Head of caudate nucleus (tissue), 42 donors: ENCODE data around the gene CLEC12A.
A peak's percentile ranks its signal among the peaks of the same experiment; 100 is the strongest.

ENCODE experiments used
- DNase-seq, 42 donors: peaks; one replicate each; pipeline versions ENCODE4 v3.0.0 to v3.0.0-alpha.2; 2020 to 2021; ENCODE audit warnings: mixed read lengths in 7 of 42
- intact Hi-C: fragments of 100-400 bp; cut with DNase I; formaldehyde crosslinking; loops from one replicate; pipeline ENCODE4 v1.15.0; 2022

Gene CLEC12A

GRCh38 chr12:10027311-10027710 is 56.1 kb downstream of the CLEC12A start:
- DNase-seq = no peak
- intact Hi-C loops = no loop called here

GRCh38 chr12:10027721-10028120 is 56.5 kb downstream of the CLEC12A start:
- peak in 4 of 42 donors; percentile 9 to 48 (median 15) for DNase-seq
- intact Hi-C loops = no loop called here

GRCh38 chr12:10030446-10030845 is 59.2 kb downstream of the CLEC12A start, which contains the start of gene CLEC9A:
CLEC9A (plus strand) TSS chr12:10030682; CDS start chr12:10052688, 22,006 bp downstream.
- intact Hi-C loops = no loop called here

DNA sequence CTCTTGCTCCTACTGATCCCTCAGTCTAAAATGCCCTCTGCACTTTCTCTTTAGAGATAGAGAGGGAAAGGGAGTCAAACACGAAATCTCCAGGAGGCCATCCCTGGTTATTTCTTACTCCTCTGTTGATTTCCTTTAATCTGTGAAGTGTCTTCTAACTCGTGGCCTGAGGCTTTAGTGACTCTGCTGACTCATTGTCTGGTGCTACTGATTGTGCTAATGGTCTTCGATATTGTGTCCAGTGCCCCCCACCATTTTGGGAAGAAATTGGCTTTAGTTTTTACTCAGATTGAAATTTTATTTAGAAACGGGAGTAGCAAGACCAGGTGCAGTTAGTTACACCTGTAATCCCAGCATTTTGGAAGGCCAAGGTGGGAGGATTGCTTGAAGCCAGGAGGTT is 60.1 kb downstream of the CLEC12A start:
- intact Hi-C loops = no loop called here
- no peak for DNase-seq

More at GRCh38 chr12:10030446-10030845, 59.2 kb downstream of the CLEC12A start, which contains the start of gene CLEC9A:
- no peak for DNase-seq

- intact Hi-C loops = no loop called here
- DNase-seq = no peak
Measured at GRCh38 chr12:10031771-10032175, 60.6 kb downstream of the CLEC12A start.

DNA sequence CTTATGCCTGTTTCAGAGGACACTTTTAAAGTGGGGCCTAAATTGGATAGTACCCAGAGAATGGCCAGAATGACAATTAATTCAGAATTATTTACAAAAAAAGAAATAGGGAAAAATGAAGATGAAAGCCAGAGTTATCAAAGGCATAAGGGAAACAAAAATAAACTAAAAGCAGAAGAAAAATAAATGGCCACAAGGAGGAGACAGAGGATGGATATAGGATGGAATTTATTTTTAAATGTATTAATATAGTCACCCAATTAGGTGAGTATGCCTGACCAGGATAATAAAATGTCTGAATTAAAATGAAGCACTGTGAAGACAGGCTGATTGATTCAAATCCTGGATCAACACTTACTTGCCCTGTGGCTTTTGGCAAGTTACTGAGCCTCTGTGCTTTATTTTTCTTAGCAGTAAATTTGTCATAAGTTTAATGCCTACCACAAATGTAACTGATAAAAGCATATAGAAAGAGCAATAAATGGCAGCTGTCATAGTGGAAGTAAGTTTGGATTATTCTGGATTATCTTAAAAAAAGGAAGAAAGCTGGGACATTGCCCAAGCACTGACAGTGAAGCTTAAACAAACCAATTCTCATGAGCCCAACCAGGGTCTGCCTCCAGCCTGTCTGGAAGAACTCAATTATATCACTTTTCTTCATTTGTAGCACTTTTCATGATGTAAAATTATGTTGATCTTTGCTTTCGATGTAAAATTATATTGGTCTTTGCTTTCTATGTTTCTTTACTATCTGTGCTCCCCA is 62.8 kb downstream of the CLEC12A start:
- intact Hi-C loops = no loop called here
- DNase-seq = no peak
